Mesenchymal stem cell (in vitro differentiated cells and primary cell): ENCODE results near the gene B3GALT6.

Source experiments
- DNase-seq: peaks from one replicate; pipeline ENCODE4 v3.0.0-alpha.2; 2013
- H2AFZ ChIP-seq: one replicate; pipeline ENCODE4 v1.6.1; 2013; ENCODE audit warnings: low read depth, mild to moderate bottlenecking, control low read depth, inconsistent platforms, low read length, moderate library complexity
- H2AK5ac ChIP-seq: 2 replicates; pipeline ENCODE4 v1.6.1; 2013; ENCODE audit warnings: low read length, moderate library complexity, mild to moderate bottlenecking, inconsistent platforms; ENCODE audit not compliant: severe bottlenecking
- H2BK120ac ChIP-seq: one replicate; pipeline ENCODE4 v1.6.1; 2013; ENCODE audit warnings: low read depth, mild to moderate bottlenecking, inconsistent platforms, low read length, moderate library complexity
- H2BK12ac ChIP-seq, 2 experiments: one replicate each; pipeline ENCODE4 v1.6.1; 2013; ENCODE audit warnings: inconsistent platforms in 2 of 2, low read length in 2 of 2, mild to moderate bottlenecking in 2 of 2, moderate library complexity in 2 of 2, control low read depth in 1 of 2
- H2BK15ac ChIP-seq: one replicate; pipeline ENCODE4 v1.6.1; 2013; ENCODE audit warnings: mild to moderate bottlenecking, low read depth, inconsistent platforms; ENCODE audit not compliant: poor library complexity, severe bottlenecking
- H2BK5ac ChIP-seq: 2 replicates; pipeline ENCODE4 v1.6.1; 2013; ENCODE audit warnings: low read depth, mild to moderate bottlenecking, low read length, control low read depth, inconsistent platforms; ENCODE audit not compliant: poor library complexity, severe bottlenecking
- H3K14ac ChIP-seq, 2 experiments: one replicate each; pipeline ENCODE4 v1.6.1; 2013; ENCODE audit warnings: inconsistent platforms in 2 of 2, low read length in 2 of 2, control low read depth in 1 of 2, mild to moderate bottlenecking in 1 of 2, moderate library complexity in 1 of 2
- H3K18ac ChIP-seq, 2 experiments: one replicate each; pipeline ENCODE4 v1.6.1; 2013; ENCODE audit warnings: inconsistent platforms in 2 of 2, low read length in 2 of 2, control low read depth in 1 of 2, low read depth in 1 of 2, mild to moderate bottlenecking in 1 of 2
- H3K23ac ChIP-seq, 2 experiments: one replicate each; pipeline ENCODE4 v1.6.1; 2013; ENCODE audit warnings: inconsistent platforms in 2 of 2, low read length in 2 of 2, mild to moderate bottlenecking in 2 of 2, moderate library complexity in 2 of 2, control low read depth in 1 of 2
- H3K27ac ChIP-seq: 2 replicates; pipeline ENCODE4 v1.5.1; 2013; ENCODE audit warnings: mild to moderate bottlenecking, moderate library complexity, low read length, control low read depth, inconsistent platforms; ENCODE audit not compliant: poor library complexity, severe bottlenecking
- H3K27me3 ChIP-seq, 2 experiments: 2 replicates each; pipeline versions ENCODE4 v1.6.1 to v1.7.0; 2013; ENCODE audit warnings: low read length in 2 of 2, mild to moderate bottlenecking in 2 of 2, moderate library complexity in 2 of 2, control low read depth in 1 of 2, inconsistent platforms in 1 of 2; ENCODE audit not compliant: control insufficient read depth in 1 of 2, insufficient read depth in 1 of 2
- H3K36me3 ChIP-seq, 2 experiments: 2 replicates each; pipeline versions ENCODE4 v1.6.1 to v1.7.0; 2013; ENCODE audit warnings: low read length in 2 of 2, control low read depth in 1 of 2, inconsistent platforms in 1 of 2, low read depth in 1 of 2, mild to moderate bottlenecking in 1 of 2; ENCODE audit not compliant: insufficient read depth in 2 of 2, control insufficient read depth in 1 of 2
- H3K4ac ChIP-seq, 2 experiments: one replicate each; pipeline ENCODE4 v1.6.1; 2013; ENCODE audit warnings: inconsistent platforms in 2 of 2, low read length in 2 of 2, mild to moderate bottlenecking in 2 of 2, moderate library complexity in 2 of 2, control low read depth in 1 of 2, low read depth in 1 of 2
- H3K4me1 ChIP-seq: 2 replicates; pipeline ENCODE4 v1.6.1; 2013; ENCODE audit warnings: low read depth, low read length, control low read depth; ENCODE audit not compliant: control insufficient read depth, insufficient read depth
- H3K4me2 ChIP-seq: 2 replicates; pipeline ENCODE4 v1.6.1; 2013; ENCODE audit warnings: low read length, mild to moderate bottlenecking, inconsistent platforms; ENCODE audit not compliant: poor library complexity, severe bottlenecking
- H3K4me3 ChIP-seq, 2 experiments: 2 replicates each; pipeline versions ENCODE4 v1.5.1 to v1.7.0; 2013; ENCODE audit warnings: low read length in 2 of 2, mild to moderate bottlenecking in 2 of 2, control low read depth in 1 of 2, low read depth in 1 of 2; ENCODE audit not compliant: insufficient read depth in 1 of 2
- H3K79me1 ChIP-seq: replicated peaks from 2 replicates; pipeline ENCODE4 v1.6.1; 2013; ENCODE audit warnings: mild to moderate bottlenecking, control low read depth, low read length, inconsistent platforms; ENCODE audit not compliant: poor library complexity, severe bottlenecking
- H3K9ac ChIP-seq: 2 replicates; pipeline ENCODE4 v1.7.0; 2013; ENCODE audit warnings: mild to moderate bottlenecking, low read length, moderate library complexity
- H3K9me3 ChIP-seq: 2 replicates; pipeline ENCODE4 v1.7.0; 2013; ENCODE audit warnings: mild to moderate bottlenecking, low read length; ENCODE audit not compliant: control insufficient read depth
- H4K8ac ChIP-seq: one replicate; pipeline ENCODE4 v1.6.1; 2013; ENCODE audit warnings: inconsistent platforms, mild to moderate bottlenecking, low read length, moderate library complexity
- H4K91ac ChIP-seq: one replicate; pipeline ENCODE4 v1.6.1; 2013; ENCODE audit warnings: mild to moderate bottlenecking, low read length, inconsistent platforms
- WGBS: methylation state at CpG from one replicate; pipeline ENCODE4 v1.1.7; 2013; ENCODE audit warnings: mixed read lengths; 5-methylcytosine and 5-hydroxymethylcytosine counted together

Gene B3GALT6

DNA sequence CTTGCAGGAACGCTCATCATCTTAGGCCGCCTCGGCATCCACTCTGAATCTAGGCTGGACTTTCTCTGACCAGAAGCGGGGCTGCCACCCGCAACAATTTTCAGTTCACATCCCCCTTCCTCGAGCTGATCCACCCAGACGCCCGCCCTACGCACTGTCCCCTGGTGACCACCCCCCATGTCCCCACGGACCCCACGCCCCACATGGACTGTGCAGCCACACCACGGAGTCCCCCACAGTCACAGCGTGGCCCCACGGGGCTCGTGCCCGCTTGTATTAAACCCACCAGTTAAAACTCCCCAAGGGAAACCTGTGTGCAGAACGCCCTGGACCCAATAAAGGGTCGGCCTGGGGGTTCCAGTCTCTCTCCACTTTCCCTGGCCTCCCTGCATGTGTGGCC, 27.5 kb downstream of the B3GALT6 start:
- no peaks in the 10 kb centered on the region for H3K9me3 ChIP-seq
- no peak overlapping the region for H3K18ac ChIP-seq
- H3K27me3 ChIP-seq, result no peaks in the 10 kb centered on the region
- H3K4me3 ChIP-seq, result no peak overlapping the region
- no peak overlapping the region for H3K27ac ChIP-seq
- H2AK5ac ChIP-seq, result no peak overlapping the region
- H3K4ac ChIP-seq, result no peak overlapping the region
- no peak overlapping the region for H3K9ac ChIP-seq
- WGBS, result 98% methylated on average over 18 of the region's 18 CpGs
- H2BK15ac ChIP-seq, result no peak overlapping the region
- DNase-seq, result no peak
- H3K4me1 ChIP-seq, result peaks cover 32% of the 10 kb centered on the region
- no peak overlapping the region for H3K14ac ChIP-seq
- H2AFZ ChIP-seq, result no peak overlapping the region
- peaks cover 75 to 82% of the 10 kb centered on the region in 2 experiments for H3K36me3 ChIP-seq
- no peak overlapping the region for H2BK120ac ChIP-seq
- no peak overlapping the region for H3K23ac ChIP-seq
- peaks cover 39% of the 10 kb centered on the region for H3K79me1 ChIP-seq
- no peak overlapping the region for H3K4me2 ChIP-seq
- H4K91ac ChIP-seq, result no peak overlapping the region
- H2BK12ac ChIP-seq, result no peak overlapping the region
- no peak overlapping the region for H2BK5ac ChIP-seq
- no peak overlapping the region for H4K8ac ChIP-seq

DNA sequence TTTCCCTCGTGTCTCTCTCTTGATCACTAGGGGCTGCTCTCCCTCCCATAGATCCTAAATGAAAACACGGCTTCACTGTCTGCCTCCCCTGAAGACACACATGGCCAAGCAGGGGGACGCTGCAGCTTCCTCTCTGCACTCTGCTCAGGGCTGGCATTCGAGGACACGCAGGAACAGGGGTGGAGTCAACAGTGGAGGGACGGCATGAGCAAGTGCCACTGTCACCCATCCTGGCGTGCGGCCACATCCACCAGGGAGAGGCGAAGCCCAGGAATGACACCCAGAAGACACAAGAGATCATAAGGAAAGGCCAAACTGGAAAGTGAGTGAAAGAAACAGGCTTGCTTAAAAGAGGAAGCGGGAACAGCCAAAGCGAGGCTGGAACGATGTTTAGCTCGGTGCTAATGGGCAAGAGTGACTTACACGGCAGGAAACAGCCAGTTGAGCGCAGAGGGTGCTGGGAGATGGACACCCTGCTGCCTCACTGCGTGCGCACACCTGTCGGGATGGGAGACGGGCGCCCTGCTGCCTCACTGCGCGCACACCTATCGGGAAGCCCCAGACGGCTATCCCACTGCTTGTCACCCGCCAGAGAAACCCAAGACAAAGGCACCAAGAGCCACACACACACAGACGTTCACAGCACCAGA, 28.0 kb downstream of the B3GALT6 start:
- Histone ChIP-seq H3K36me3 (peaks cover 75 to 76% of the 10 kb centered on the region in 2 experiments), H3K4me3 (no peak overlapping the region), H3K9ac (no peak overlapping the region), H3K4ac (no peak overlapping the region), H2BK120ac (no peak overlapping the region), H3K18ac (peak overlapping the region in 1 of 2 experiments; percentile 22), H3K27me3 (no peaks in the 10 kb centered on the region), H2AFZ (no peak overlapping the region), H4K8ac (no peak overlapping the region), H3K79me1 (peaks cover 36% of the 10 kb centered on the region), H3K14ac (no peak overlapping the region), H2BK5ac (no peak overlapping the region), H3K9me3 (no peaks in the 10 kb centered on the region), H3K4me2 (no peak overlapping the region), H3K4me1 (peaks cover 35% of the 10 kb centered on the region), H4K91ac (peak overlapping the region; percentile 28), H2AK5ac (no peak overlapping the region), H3K27ac (no peak overlapping the region), H3K23ac (no peak overlapping the region), H2BK15ac (no peak overlapping the region), H2BK12ac (no peak overlapping the region)
- DNase-seq, result no peak
- 91% methylated on average over 26 of the region's 26 CpGs for WGBS

DNA sequence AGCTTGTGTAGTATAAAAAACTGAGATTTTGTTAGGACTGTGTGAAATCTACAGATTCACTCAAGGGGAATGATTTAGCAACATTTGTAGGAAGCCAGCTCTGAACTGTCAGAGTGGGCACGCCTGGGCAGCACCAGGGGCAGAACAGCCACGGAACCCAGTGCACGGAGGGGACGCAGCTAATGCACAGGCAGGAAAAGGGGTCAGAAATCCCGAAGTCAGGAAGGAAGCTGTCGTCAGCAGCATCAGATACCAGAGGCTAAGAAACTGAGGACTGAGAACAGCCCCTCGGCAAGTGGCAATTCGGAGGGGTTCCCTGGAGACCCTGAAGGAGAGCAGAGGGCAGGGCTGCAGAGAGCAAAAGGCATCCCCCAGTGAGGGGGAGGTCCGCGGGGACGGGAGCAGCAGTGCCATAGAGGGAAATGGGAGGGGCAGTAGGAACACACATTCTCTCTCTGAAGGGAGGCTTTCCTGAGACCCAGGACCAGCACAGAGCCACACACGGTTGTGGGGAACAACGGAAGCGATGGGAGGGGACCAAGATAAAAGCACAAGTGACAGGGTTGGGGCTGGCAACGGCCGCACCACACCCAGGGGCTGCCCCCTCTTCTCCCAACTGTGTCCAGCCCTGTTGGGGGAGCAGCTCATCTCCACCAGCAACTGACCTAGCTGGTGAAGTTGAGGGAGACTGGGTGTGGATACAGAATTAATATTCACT, 29.0 kb downstream of the B3GALT6 start:
- Histone ChIP-seq H3K14ac (peak overlapping the region in 1 of 2 experiments; percentile 7), H3K4ac (peak overlapping the region in 1 of 2 experiments; percentile 31), H3K18ac (peak overlapping the region in 1 of 2 experiments; percentile 26), H3K4me2 (no peak overlapping the region), H3K9ac (no peak overlapping the region), H4K91ac (no peak overlapping the region), H2AK5ac (peak overlapping the region; percentile 21), H2BK15ac (no peak overlapping the region), H2BK12ac (peak overlapping the region in 1 of 2 experiments; percentile 51), H2AFZ (no peak overlapping the region), H3K36me3 (peaks cover 74% of the 10 kb centered on the region in 2 experiments), H3K23ac (no peak overlapping the region), H2BK5ac (peak overlapping the region; percentile 51), H3K27ac (no peak overlapping the region), H3K4me1 (peaks cover 40% of the 10 kb centered on the region), H3K4me3 (no peak overlapping the region), H4K8ac (peak overlapping the region; percentile 85), H3K27me3 (no peaks in the 10 kb centered on the region), H3K79me1 (peaks cover 33% of the 10 kb centered on the region), H3K9me3 (no peaks in the 10 kb centered on the region), H2BK120ac (no peak overlapping the region)
- no peak for DNase-seq
- WGBS, result 80% methylated on average over 14 of the region's 16 CpGs

DNA sequence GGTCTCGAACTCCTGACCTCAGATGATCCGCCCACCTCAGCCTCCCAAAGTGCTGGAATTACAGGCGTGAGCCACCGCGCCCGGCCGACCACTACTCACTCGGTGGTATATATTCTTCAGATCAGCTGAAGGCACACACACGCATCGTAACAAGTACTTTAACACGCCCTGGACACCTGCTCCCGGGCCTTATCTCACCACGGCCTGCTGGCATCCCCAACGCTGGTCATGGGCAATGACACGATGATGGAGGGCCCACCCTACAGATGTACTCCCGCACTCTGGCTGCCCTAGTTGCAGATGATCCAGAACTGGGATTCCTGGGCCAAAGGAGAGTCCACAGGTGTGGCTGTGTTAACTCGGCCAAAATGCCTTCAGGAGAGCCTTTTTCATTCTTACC, 30.0 kb downstream of the B3GALT6 start:
- Histone ChIP-seq H3K27me3 (no peaks in the 10 kb centered on the region), H3K9me3 (no peaks in the 10 kb centered on the region), H2BK15ac (no peak overlapping the region), H2AK5ac (no peak overlapping the region), H2BK120ac (no peak overlapping the region), H3K79me1 (peaks cover 27% of the 10 kb centered on the region), H3K4me1 (peaks cover 41% of the 10 kb centered on the region), H3K23ac (no peak overlapping the region), H2BK5ac (no peak overlapping the region), H3K27ac (no peak overlapping the region), H3K18ac (no peak overlapping the region), H3K9ac (no peak overlapping the region), H3K4me2 (no peak overlapping the region), H3K4me3 (no peak overlapping the region), H4K8ac (no peak overlapping the region), H2BK12ac (no peak overlapping the region), H3K4ac (no peak overlapping the region), H3K14ac (no peak overlapping the region), H3K36me3 (peaks cover 68% of the 10 kb centered on the region in 2 experiments), H2AFZ (no peak overlapping the region), H4K91ac (no peak overlapping the region)
- DNase-seq, result no peak
- 98% methylated on average over 17 of the region's 17 CpGs for WGBS
